ENCODE measurements around the gene IFNA8.
"Not testable (repeated sequence)": the region's sequence is repeated elsewhere in the genome, so short reads cannot be mapped to it uniquely, and the experiment has no call there.

DNA sequence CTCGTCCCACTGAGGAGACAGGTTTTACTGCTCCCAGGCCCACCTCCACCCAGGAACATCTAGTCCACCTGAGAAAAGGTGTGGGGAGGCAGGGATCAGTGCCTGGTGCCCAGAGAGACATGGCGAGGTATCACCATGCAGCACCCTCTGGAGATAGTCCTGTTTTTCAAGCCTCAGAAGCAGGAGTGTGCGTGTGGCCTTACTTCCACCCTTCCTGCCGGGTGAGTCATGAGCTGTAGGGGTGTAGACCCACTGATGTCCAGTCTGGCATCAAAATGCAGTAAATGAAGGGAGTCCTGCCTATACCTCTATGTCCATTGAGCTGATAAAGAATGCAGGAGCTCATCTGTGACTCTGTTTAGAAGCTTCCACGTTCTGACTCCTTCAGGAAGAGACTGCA lies 40.4 kb downstream of the IFNA8 start:
- TF ChIP-seq, protein P1, sequence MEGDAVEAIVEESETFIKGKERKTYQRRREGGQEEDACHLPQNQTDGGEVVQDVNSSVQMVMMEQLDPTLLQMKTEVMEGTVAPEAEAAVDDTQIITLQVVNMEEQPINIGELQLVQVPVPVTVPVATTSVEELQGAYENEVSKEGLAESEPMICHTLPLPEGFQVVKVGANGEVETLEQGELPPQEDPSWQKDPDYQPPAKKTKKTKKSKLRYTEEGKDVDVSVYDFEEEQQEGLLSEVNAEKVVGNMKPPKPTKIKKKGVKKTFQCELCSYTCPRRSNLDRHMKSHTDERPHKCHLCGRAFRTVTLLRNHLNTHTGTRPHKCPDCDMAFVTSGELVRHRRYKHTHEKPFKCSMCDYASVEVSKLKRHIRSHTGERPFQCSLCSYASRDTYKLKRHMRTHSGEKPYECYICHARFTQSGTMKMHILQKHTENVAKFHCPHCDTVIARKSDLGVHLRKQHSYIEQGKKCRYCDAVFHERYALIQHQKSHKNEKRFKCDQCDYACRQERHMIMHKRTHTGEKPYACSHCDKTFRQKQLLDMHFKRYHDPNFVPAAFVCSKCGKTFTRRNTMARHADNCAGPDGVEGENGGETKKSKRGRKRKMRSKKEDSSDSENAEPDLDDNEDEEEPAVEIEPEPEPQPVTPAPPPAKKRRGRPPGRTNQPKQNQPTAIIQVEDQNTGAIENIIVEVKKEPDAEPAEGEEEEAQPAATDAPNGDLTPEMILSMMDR (conservative IDR thresholded peaks at IDR 0.05; ENCODE audit: low read depth, low read length): not testable (repeated sequence)
- not testable (repeated sequence) for TF ChIP-seq EZH2 (IDR thresholded peaks at IDR 0.05; ENCODE audit: borderline replicate concordance, low read depth, low read length, poor library complexity, severe bottlenecking)
